ENCODE measurements around the gene ST6GALNAC3. TPM values are rescaled to one million over a fixed set of nuclear protein-coding genes. Genes with fewer than 3 reads are reported as not detected.

The ST6GALNAC3 gene
- total RNA-seq, 1 donor from 2014 or later: 22.0 TPM

DNA sequence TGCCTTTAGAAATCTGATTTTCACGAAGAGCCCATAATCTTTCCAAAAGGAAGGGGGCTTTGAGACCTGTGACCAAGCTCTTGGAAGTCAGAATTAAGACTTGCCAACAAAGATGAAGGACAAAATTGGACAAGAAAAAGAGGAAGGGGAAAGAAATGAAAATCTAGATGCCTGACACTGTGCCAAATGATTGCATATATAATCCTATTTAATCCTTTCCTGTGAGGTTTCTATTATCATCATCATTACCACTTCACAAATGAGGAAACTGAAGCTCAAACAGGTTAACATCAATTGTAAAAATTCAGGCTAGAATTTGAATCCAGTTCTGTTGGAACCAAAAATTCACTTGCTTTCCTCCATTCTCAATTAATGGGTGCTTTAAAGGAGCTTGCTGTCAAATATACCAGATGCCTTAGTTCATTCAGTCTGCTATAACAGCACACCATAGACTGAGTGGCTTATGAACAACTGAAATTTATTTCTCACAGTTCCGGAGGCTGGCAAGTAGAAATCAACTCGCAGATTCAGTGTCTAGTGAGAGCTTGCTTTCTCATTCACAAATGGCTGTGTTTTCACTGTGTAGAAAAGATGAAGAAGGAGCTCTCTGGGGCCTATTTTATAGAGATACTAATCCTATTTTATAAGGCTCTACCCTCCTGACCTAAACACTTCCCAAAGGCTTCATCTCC lies 595.2 kb downstream of the ST6GALNAC3 start:
- Mint-ChIP-seq H3K27me3 (ENCODE audit: low read depth) (no peaks in the 10 kb centered on the region), H3K36me3 (ENCODE audit: low read depth) (no peaks in the 10 kb centered on the region), H3K27ac (ENCODE audit: unreplicated experiment) (no peak overlapping the region), H3K9me3 (no peaks in the 10 kb centered on the region), H3K4me1 (peaks cover 13% of the 10 kb centered on the region), H3K4me3 (no peak overlapping the region)
- DNase-seq (ENCODE audit: low read depth, low spot score): no peak
- no peak for TF ChIP-seq CTCF (conservative IDR thresholded peaks at IDR 0.05)

DNA sequence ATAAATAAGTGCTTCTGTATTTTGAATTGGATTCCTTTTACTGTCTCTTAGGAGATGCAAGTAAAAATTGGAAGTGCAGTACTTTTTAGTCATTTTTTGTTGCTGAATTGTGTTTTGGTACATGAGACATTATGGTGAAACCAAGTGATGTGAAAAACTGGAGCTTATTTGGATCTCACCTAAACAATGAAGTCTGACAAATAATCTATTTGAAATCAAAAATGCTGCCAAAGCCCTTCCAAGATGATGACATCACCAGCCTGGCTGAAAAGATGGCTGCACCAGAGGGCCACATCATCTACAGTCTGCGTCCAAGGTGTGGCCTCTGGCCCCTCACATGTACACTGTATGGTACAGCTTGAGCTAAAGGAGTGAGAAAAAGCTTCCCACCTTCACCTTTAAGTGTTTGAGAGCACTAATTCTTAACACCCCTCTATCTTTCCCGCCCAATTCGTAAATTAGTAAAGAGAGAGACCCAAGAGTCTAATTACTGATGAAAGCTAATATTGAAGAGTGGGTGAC lies 600.2 kb downstream of the ST6GALNAC3 start:
- no peak for TF ChIP-seq CTCF (conservative IDR thresholded peaks at IDR 0.05)
- H3K36me3 Mint-ChIP-seq (ENCODE audit: low read depth): no peaks in the 10 kb centered on the region
- no peaks in the 10 kb centered on the region for H3K27me3 Mint-ChIP-seq (ENCODE audit: low read depth)
- H3K27ac Mint-ChIP-seq (ENCODE audit: unreplicated experiment): no peak overlapping the region
- DNase-seq (ENCODE audit: low read depth, low spot score): no peak
- no peaks in the 10 kb centered on the region for H3K9me3 Mint-ChIP-seq
- H3K4me3 Mint-ChIP-seq: no peak overlapping the region
- H3K4me1 Mint-ChIP-seq: no peaks in the 10 kb centered on the region

GRCh38 chr1:76677416-76678405 lies 603.2 kb downstream of the ST6GALNAC3 start:
- Mint-ChIP-seq H3K4me1 (no peaks in the 10 kb centered on the region), H3K4me3 (no peak overlapping the region)
- DNase-seq (ENCODE audit: low read depth, low spot score): no peak

GRCh38 chr1:76679534-76680152 lies 605.1 kb downstream of the ST6GALNAC3 start:
- Mint-ChIP-seq H3K9me3 (no peaks in the 10 kb centered on the region), H3K36me3 (ENCODE audit: low read depth) (no peaks in the 10 kb centered on the region), H3K4me1 (no peaks in the 10 kb centered on the region), H3K4me3 (no peak overlapping the region), H3K27me3 (ENCODE audit: low read depth) (no peaks in the 10 kb centered on the region), H3K27ac (ENCODE audit: unreplicated experiment) (no peak overlapping the region)
- no peak for TF ChIP-seq CTCF (conservative IDR thresholded peaks at IDR 0.05)
- DNase-seq (ENCODE audit: low read depth, low spot score): no peak

More at GRCh38 chr1:76677416-76678405, 603.2 kb downstream of the ST6GALNAC3 start:
- no peak for TF ChIP-seq CTCF (conservative IDR thresholded peaks at IDR 0.05)
- Mint-ChIP-seq H3K27me3 (ENCODE audit: low read depth) (no peaks in the 10 kb centered on the region), H3K36me3 (ENCODE audit: low read depth) (no peaks in the 10 kb centered on the region), H3K27ac (ENCODE audit: unreplicated experiment) (no peak overlapping the region), H3K9me3 (no peaks in the 10 kb centered on the region)

DNA sequence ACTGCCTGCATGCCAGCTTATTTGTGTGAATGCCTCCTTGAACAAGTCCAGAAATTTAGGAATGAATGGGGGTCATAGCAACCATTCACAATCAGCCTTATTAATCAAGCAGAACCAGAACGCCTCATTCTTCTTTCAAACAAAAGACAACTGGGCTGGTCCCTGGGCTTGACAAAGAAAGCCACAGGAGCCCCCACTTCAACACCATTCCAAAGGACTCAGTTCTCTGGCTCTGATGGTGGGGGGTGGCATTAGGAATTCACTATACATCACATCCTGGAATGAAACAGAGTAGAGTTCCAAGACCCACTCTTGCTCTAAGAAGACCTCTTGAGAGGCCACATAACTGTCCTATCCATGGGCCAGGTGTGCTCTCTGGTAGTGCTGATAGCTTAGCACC lies 606.1 kb downstream of the ST6GALNAC3 start:
- H3K4me1 Mint-ChIP-seq: no peaks in the 10 kb centered on the region
- no peaks in the 10 kb centered on the region for H3K36me3 Mint-ChIP-seq (ENCODE audit: low read depth)
- H3K4me3 Mint-ChIP-seq: no peak overlapping the region
- H3K27me3 Mint-ChIP-seq (ENCODE audit: low read depth): no peaks in the 10 kb centered on the region
- H3K9me3 Mint-ChIP-seq: no peaks in the 10 kb centered on the region
- no peak overlapping the region for H3K27ac Mint-ChIP-seq (ENCODE audit: unreplicated experiment)
- DNase-seq (ENCODE audit: low read depth, low spot score): no peak
- TF ChIP-seq CTCF (conservative IDR thresholded peaks at IDR 0.05): no peak

Data from neural crest cell (in vitro differentiated cells).